ENCODE results near the gene FILIP1L. TPM values are rescaled to one million over a fixed set of nuclear protein-coding genes. Genes with fewer than 3 reads are reported as not detected.

The FILIP1L gene
- polyA plus RNA-seq, 2 donors, result 2.6 to 6.9 TPM

- 88 to 94% methylated on average over 1 of the region's 1 CpG for WGBS, 2 donors
- no peak overlapping the region for H3K4me3 ChIP-seq (ENCODE audit: low read depth in 1 of 2, low read length in 2 of 2)
- no peaks in the 10 kb centered on the region for H3K9me3 ChIP-seq (ENCODE audit: control insufficient read depth in 2 of 2, insufficient read depth in 1 of 2, low read depth in 1 of 2, low read length in 1 of 2)
- no peaks in the 10 kb centered on the region for H3K27me3 ChIP-seq (ENCODE audit: control insufficient read depth in 1 of 2, insufficient read depth in 2 of 2, low read length in 2 of 2)
- no peak overlapping the region for H3K27ac ChIP-seq (ENCODE audit: low read depth in 2 of 2, low read length in 1 of 2)
- no peaks in the 10 kb centered on the region for H3K36me3 ChIP-seq (ENCODE audit: control insufficient read depth in 2 of 2, insufficient read depth in 2 of 2, low read length in 1 of 2)
- no peaks in the 10 kb centered on the region for H3K4me1 ChIP-seq (ENCODE audit: control insufficient read depth in 2 of 2, insufficient read depth in 2 of 2, low read length in 1 of 2)
Observed at GRCh38 chr3:99810403-99810802, 303.9 kb downstream of the FILIP1L start.

DNA sequence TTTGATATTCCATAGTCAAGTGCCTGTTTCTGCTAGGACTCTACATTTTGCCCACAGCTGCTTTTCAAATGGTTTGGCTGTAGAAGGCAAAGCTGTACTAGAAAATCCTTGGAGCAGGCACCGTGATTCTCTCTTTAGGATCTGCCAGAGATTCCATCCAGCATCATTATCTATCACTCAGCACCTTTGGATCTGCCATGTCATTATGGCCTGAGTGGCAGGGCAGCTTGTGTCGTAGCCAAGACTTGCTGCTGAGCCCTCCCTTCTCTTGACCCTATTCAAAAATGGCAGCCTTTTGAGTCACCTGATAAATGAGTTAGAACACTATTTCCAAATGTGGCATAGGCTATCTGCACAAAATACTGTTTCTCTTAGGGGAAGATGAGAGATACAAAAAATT is 304.7 kb downstream of the FILIP1L start:
- 83 to 89% methylated on average over 2 of the region's 2 CpGs for WGBS, 2 donors
- no peaks in the 10 kb centered on the region for H3K27me3 ChIP-seq (ENCODE audit: control insufficient read depth in 1 of 2, insufficient read depth in 2 of 2, low read length in 2 of 2)
- no peak overlapping the region for H3K27ac ChIP-seq (ENCODE audit: low read depth in 2 of 2, low read length in 1 of 2)
- no peaks in the 10 kb centered on the region for H3K36me3 ChIP-seq (ENCODE audit: control insufficient read depth in 2 of 2, insufficient read depth in 2 of 2, low read length in 1 of 2)
- no peak overlapping the region for H3K4me3 ChIP-seq (ENCODE audit: low read depth in 1 of 2, low read length in 2 of 2)
- no peaks in the 10 kb centered on the region for H3K4me1 ChIP-seq (ENCODE audit: control insufficient read depth in 2 of 2, insufficient read depth in 2 of 2, low read length in 1 of 2)
- peaks cover 6 to 7% of the 10 kb centered on the region in 2 donors for H3K9me3 ChIP-seq (ENCODE audit: control insufficient read depth in 2 of 2, insufficient read depth in 1 of 2, low read depth in 1 of 2, low read length in 1 of 2)

DNA sequence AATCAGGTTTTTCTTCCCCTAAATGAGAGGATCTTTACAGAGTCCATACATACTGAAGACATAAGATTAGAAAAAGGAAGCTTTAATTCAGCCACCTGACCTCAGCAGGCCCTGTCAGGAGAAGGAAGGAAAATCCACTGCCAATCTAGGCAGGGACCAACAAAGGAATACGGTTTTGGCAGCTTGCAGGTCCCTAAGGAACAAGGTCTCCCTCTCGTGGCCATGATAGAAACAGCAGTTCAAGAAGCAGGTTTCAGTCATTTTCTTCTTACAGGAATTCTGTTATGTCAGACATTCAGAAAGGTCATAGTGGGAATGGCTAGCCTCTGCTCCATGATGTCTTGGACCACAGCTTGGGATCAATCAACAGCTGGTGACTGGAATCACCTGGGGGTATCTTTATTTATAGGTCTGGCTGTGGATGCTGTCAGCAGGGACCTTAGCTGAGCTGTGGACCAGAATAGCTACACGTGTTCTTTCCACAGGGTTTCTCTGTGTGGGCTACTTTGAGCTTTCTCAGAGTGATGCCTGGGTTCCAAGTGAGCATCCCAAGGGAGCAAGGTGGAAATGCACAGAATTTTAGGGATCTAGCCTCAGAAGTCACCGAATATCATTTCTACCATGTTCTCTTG is 306.0 kb downstream of the FILIP1L start:
- Histone ChIP-seq H3K27ac (ENCODE audit: low read depth in 2 of 2, low read length in 1 of 2) (no peak overlapping the region), H3K9me3 (ENCODE audit: control insufficient read depth in 2 of 2, insufficient read depth in 1 of 2, low read depth in 1 of 2, low read length in 1 of 2) (peaks cover 7 to 9% of the 10 kb centered on the region in 2 donors), H3K27me3 (ENCODE audit: control insufficient read depth in 1 of 2, insufficient read depth in 2 of 2, low read length in 2 of 2) (no peaks in the 10 kb centered on the region), H3K4me1 (ENCODE audit: control insufficient read depth in 2 of 2, insufficient read depth in 2 of 2, low read length in 1 of 2) (no peaks in the 10 kb centered on the region), H3K4me3 (ENCODE audit: low read depth in 1 of 2, low read length in 2 of 2) (no peak overlapping the region), H3K36me3 (ENCODE audit: control insufficient read depth in 2 of 2, insufficient read depth in 2 of 2, low read length in 1 of 2) (no peaks in the 10 kb centered on the region)
- 49 to 51% methylated on average over 4 of the region's 4 CpGs for WGBS, 2 donors

DNA sequence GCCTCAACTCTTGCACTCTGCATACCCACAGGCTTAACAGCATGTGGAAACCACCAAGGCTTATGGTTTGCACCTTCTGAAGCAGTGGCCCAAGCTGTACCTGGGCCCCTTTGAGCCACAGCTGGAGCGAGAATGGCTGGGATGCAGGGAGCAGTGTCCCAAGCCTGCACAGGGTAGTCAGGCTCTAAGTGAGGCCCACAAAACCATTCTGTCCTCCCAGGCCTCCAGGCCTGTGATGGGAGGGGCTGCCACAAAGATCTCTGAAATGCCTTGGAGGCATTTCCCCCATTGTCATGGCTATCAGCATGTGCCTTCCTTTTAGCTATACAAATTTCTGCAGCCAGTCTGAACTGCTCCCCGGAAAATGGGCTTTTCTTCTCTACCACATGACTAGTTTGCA is 309.1 kb downstream of the FILIP1L start:
- H3K9me3 ChIP-seq (ENCODE audit: control insufficient read depth in 2 of 2, insufficient read depth in 1 of 2, low read depth in 1 of 2, low read length in 1 of 2), result peaks cover 7 to 9% of the 10 kb centered on the region in 2 donors
- H3K4me1 ChIP-seq (ENCODE audit: control insufficient read depth in 2 of 2, insufficient read depth in 2 of 2, low read length in 1 of 2), result no peaks in the 10 kb centered on the region
- no peak overlapping the region for H3K27ac ChIP-seq (ENCODE audit: low read depth in 2 of 2, low read length in 1 of 2)
- 97 to 98% methylated on average over 2 of the region's 2 CpGs for WGBS, 2 donors
- no peaks in the 10 kb centered on the region for H3K27me3 ChIP-seq (ENCODE audit: control insufficient read depth in 1 of 2, insufficient read depth in 2 of 2, low read length in 2 of 2)
- no peaks in the 10 kb centered on the region for H3K36me3 ChIP-seq (ENCODE audit: control insufficient read depth in 2 of 2, insufficient read depth in 2 of 2, low read length in 1 of 2)
- no peak overlapping the region for H3K4me3 ChIP-seq (ENCODE audit: low read depth in 1 of 2, low read length in 2 of 2)

DNA sequence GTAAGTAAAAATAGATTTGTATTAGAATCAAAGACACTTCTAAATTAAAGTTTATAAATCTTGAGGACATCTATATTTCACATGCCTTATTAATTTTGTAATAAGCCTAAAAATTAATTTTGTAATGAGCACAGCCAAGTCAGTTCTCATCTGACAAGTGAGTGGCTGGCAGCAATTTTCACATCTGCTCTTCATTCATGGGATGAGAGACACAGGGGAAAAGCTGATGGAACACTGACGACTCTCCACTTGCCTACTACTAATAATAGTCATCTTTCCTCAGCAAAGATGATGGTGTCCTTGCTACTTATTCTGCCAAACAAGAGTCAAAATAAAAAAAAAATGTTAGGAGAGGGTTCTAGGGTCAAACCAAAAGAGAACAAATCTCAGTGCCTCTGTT is 311.0 kb downstream of the FILIP1L start:
- H3K9me3 ChIP-seq (ENCODE audit: control insufficient read depth in 2 of 2, insufficient read depth in 1 of 2, low read depth in 1 of 2, low read length in 1 of 2), result peaks cover 7 to 9% of the 10 kb centered on the region in 2 donors
- WGBS, 2 donors, result 78 to 84% methylated on average over 1 of the region's 1 CpG
- no peak overlapping the region for H3K4me3 ChIP-seq (ENCODE audit: low read depth in 1 of 2, low read length in 2 of 2)
- H3K36me3 ChIP-seq (ENCODE audit: control insufficient read depth in 2 of 2, insufficient read depth in 2 of 2, low read length in 1 of 2), result no peaks in the 10 kb centered on the region
- H3K27me3 ChIP-seq (ENCODE audit: control insufficient read depth in 1 of 2, insufficient read depth in 2 of 2, low read length in 2 of 2), result no peaks in the 10 kb centered on the region
- H3K4me1 ChIP-seq (ENCODE audit: control insufficient read depth in 2 of 2, insufficient read depth in 2 of 2, low read length in 1 of 2), result no peaks in the 10 kb centered on the region
- H3K27ac ChIP-seq (ENCODE audit: low read depth in 2 of 2, low read length in 1 of 2), result no peak overlapping the region

GRCh38 chr3:99799422-99799821 is 314.9 kb downstream of the FILIP1L start:
- H3K9me3 ChIP-seq (ENCODE audit: control insufficient read depth in 2 of 2, insufficient read depth in 1 of 2, low read depth in 1 of 2, low read length in 1 of 2), result peaks cover 0 to 3% of the 10 kb centered on the region in 2 donors
- no peak overlapping the region for H3K27ac ChIP-seq (ENCODE audit: low read depth in 2 of 2, low read length in 1 of 2)
- no peaks in the 10 kb centered on the region for H3K36me3 ChIP-seq (ENCODE audit: control insufficient read depth in 2 of 2, insufficient read depth in 2 of 2, low read length in 1 of 2)
- no peaks in the 10 kb centered on the region for H3K27me3 ChIP-seq (ENCODE audit: control insufficient read depth in 1 of 2, insufficient read depth in 2 of 2, low read length in 2 of 2)
- no peaks in the 10 kb centered on the region for H3K4me1 ChIP-seq (ENCODE audit: control insufficient read depth in 2 of 2, insufficient read depth in 2 of 2, low read length in 1 of 2)
- no peak overlapping the region for H3K4me3 ChIP-seq (ENCODE audit: low read depth in 1 of 2, low read length in 2 of 2)
- WGBS, 2 donors, result 84 to 86% methylated on average over 4 of the region's 4 CpGs

DNA sequence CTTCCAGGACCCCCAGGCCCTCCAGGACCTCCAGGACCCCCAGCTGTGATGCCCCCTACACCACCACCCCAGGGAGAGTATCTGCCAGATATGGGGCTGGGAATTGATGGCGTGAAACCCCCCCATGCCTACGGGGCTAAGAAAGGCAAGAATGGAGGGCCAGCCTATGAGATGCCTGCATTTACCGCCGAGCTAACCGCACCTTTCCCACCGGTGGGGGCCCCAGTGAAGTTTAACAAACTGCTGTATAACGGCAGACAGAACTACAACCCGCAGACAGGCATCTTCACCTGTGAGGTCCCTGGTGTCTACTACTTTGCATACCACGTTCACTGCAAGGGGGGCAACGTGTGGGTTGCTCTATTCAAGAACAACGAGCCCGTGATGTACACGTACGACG is 318.7 kb downstream of the FILIP1L start:
- Histone ChIP-seq H3K36me3 (ENCODE audit: control insufficient read depth in 2 of 2, insufficient read depth in 2 of 2, low read length in 1 of 2) (peaks cover 0 to 2% of the 10 kb centered on the region in 2 donors), H3K27ac (ENCODE audit: low read depth in 2 of 2, low read length in 1 of 2) (no peak overlapping the region), H3K4me3 (ENCODE audit: low read depth in 1 of 2, low read length in 2 of 2) (no peak overlapping the region), H3K9me3 (ENCODE audit: control insufficient read depth in 2 of 2, insufficient read depth in 1 of 2, low read depth in 1 of 2, low read length in 1 of 2) (no peaks in the 10 kb centered on the region), H3K4me1 (ENCODE audit: control insufficient read depth in 2 of 2, insufficient read depth in 2 of 2, low read length in 1 of 2) (no peaks in the 10 kb centered on the region), H3K27me3 (ENCODE audit: control insufficient read depth in 1 of 2, insufficient read depth in 2 of 2, low read length in 2 of 2) (no peaks in the 10 kb centered on the region)
- 91 to 95% methylated on average over 15 of the region's 15 CpGs for WGBS, 2 donors

DNA sequence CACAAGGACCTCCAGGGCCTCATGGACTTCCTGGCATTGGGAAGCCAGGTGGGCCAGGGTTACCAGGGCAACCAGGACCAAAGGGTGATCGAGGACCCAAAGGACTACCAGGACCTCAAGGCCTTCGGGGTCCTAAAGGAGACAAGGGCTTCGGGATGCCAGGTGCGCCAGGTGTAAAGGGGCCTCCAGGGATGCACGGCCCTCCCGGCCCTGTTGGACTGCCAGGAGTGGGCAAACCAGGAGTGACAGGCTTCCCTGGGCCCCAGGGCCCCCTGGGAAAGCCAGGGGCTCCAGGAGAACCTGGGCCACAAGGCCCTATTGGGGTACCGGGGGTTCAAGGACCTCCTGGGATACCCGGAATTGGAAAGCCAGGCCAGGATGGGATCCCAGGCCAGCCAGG is 319.8 kb downstream of the FILIP1L start:
- H3K27me3 ChIP-seq (ENCODE audit: control insufficient read depth in 1 of 2, insufficient read depth in 2 of 2, low read length in 2 of 2), result no peaks in the 10 kb centered on the region
- peaks cover 0 to 2% of the 10 kb centered on the region in 2 donors for H3K36me3 ChIP-seq (ENCODE audit: control insufficient read depth in 2 of 2, insufficient read depth in 2 of 2, low read length in 1 of 2)
- 91% methylated on average over 8 of the region's 8 CpGs for WGBS, 2 donors
- no peak overlapping the region for H3K27ac ChIP-seq (ENCODE audit: low read depth in 2 of 2, low read length in 1 of 2)
- H3K4me3 ChIP-seq (ENCODE audit: low read depth in 1 of 2, low read length in 2 of 2), result no peak overlapping the region
- H3K4me1 ChIP-seq (ENCODE audit: control insufficient read depth in 2 of 2, insufficient read depth in 2 of 2, low read length in 1 of 2), result no peaks in the 10 kb centered on the region
- no peaks in the 10 kb centered on the region for H3K9me3 ChIP-seq (ENCODE audit: control insufficient read depth in 2 of 2, insufficient read depth in 1 of 2, low read depth in 1 of 2, low read length in 1 of 2)

- H3K27ac ChIP-seq (ENCODE audit: low read depth in 2 of 2, low read length in 1 of 2), result no peak overlapping the region
- H3K4me3 ChIP-seq (ENCODE audit: low read depth in 1 of 2, low read length in 2 of 2), result no peak overlapping the region
- H3K4me1 ChIP-seq (ENCODE audit: control insufficient read depth in 2 of 2, insufficient read depth in 2 of 2, low read length in 1 of 2), result no peaks in the 10 kb centered on the region
- H3K9me3 ChIP-seq (ENCODE audit: control insufficient read depth in 2 of 2, insufficient read depth in 1 of 2, low read depth in 1 of 2, low read length in 1 of 2), result no peaks in the 10 kb centered on the region
- H3K36me3 ChIP-seq (ENCODE audit: control insufficient read depth in 2 of 2, insufficient read depth in 2 of 2, low read length in 1 of 2), result peaks cover 0 to under 1% of the 10 kb centered on the region in 2 donors
- no peaks in the 10 kb centered on the region for H3K27me3 ChIP-seq (ENCODE audit: control insufficient read depth in 1 of 2, insufficient read depth in 2 of 2, low read length in 2 of 2)
- WGBS, 2 donors, result 14 to 22% methylated on average over 3 of the region's 3 CpGs
Observed at GRCh38 chr3:99789011-99789721, 325.1 kb downstream of the FILIP1L start.

Measured in esophagus (tissue), 2 donors.